HCT116 (cell line): Measurements from ENCODE around the gene ADAMTS13. TPM values are rescaled to one million over a fixed set of nuclear protein-coding genes. Genes with fewer than 3 reads are reported as not detected.

Experiments used
- ATAC-seq: fragments of 200-7000 bp; cut with Tn5 transposase; 2 replicates; pipeline ENCODE4 v1.9.1; 2020; ENCODE audit warnings: mild to moderate bottlenecking, moderate library complexity
- BruUV-seq: library from RNA; stranded (reverse); fragments of 400-500 nt; replicated peaks from 2 replicates; lab custom pipeline; 2021; lab: Mats Ljungman, UMichigan
- CTCF ChIA-PET: fragments of 300-600 bp; sonication (Branson Sonifier 250); formaldehyde crosslinking; loops from one replicate; lab custom pipeline; 2021; ENCODE audit warnings: antibody characterized with exemption; lab: Charles Lee
- POLR2A ChIA-PET: fragments of 300-600, 350-600 bp; sonication (Branson Sonifier 250); formaldehyde crosslinking; loops from one replicate; lab custom pipeline; 2021; ENCODE audit warnings: antibody characterized with exemption; lab: Charles Lee
- RAD21 ChIA-PET, 2 experiments: fragments of 300-600 bp; sonication (Branson Sonifier 250); formaldehyde crosslinking; loops; one replicate each; lab custom pipeline; 2023; ENCODE audit warnings: low total read pairs in 2 of 2; ENCODE audit not compliant: uncharacterized antibody in 2 of 2, unreplicated experiment in 2 of 2, low non-redundant PET in 1 of 2; lab: Charles Lee
- DNase-seq: peaks from one replicate; pipeline ENCODE4 v3.0.0-alpha.2; 2010; ENCODE audit warnings: low read depth, low spot score
- H2AFZ ChIP-seq: fragments of 200-600 bp; shearing (Covaris generic), sonication (generic); 2 replicates; pipeline ENCODE4 v1.6.1; 2017; ENCODE audit warnings: low read depth, mixed run types, mixed read lengths, antibody characterized with exemption, low read length; ENCODE audit not compliant: poor library complexity, severe bottlenecking
- H3K27ac ChIP-seq: 2 replicates; pipeline ENCODE4 v1.5.1; 2012; ENCODE audit warnings: low read depth, low read length
- H3K27me3 ChIP-seq: fragments of 200-600 bp; sonication (generic); 2 replicates; pipeline ENCODE4 v1.6.1; 2016; ENCODE audit warnings: mixed run types, low read length, mixed read lengths; ENCODE audit not compliant: insufficient read depth
- H3K36me3 ChIP-seq, 2 experiments: fragments of 200-500 bp in 1 of 2; fragments of 200-600 bp in 1 of 2; sonication (Bioruptor generic) in 1 of 2; sonication (generic) in 1 of 2; 2 replicates each; pipeline versions ENCODE4 v1.5.1 to v1.6.1; 2014 to 2016; ENCODE audit warnings: low read length in 2 of 2, inconsistent platforms in 1 of 2, mixed read lengths in 1 of 2, mixed run types in 1 of 2; ENCODE audit not compliant: insufficient read depth in 2 of 2, control insufficient read depth in 1 of 2
- H3K4me1 ChIP-seq, 2 experiments: fragments of 200-600 bp in 1 of 2; sonication (generic) in 1 of 2; 2 replicates each; pipeline versions ENCODE4 v1.5.1 to v1.6.1; 2012 to 2017; ENCODE audit warnings: low read length in 2 of 2, inconsistent platforms in 1 of 2, mild to moderate bottlenecking in 1 of 2, mixed read lengths in 1 of 2, mixed run types in 1 of 2, moderate library complexity in 1 of 2; ENCODE audit not compliant: insufficient read depth in 2 of 2, control insufficient read depth in 1 of 2
- H3K4me2 ChIP-seq: fragments of 200-600 bp; sonication (generic); 2 replicates; pipeline ENCODE4 v1.6.1; 2017; ENCODE audit warnings: mixed run types, low read length, mixed read lengths
- H3K4me3 ChIP-seq, 2 experiments: fragments of 200-600 bp in 1 of 2; sonication (generic) in 1 of 2; replicated peaks in 1 of 2; 2 replicates each; pipeline ENCODE4 v1.5.1; 2011 to 2016; ENCODE audit warnings: low read length in 2 of 2, control low read depth in 1 of 2, low read depth in 1 of 2, mild to moderate bottlenecking in 1 of 2, mixed read lengths in 1 of 2, mixed run types in 1 of 2
- H3K79me2 ChIP-seq: fragments of 200-600 bp; sonication (generic); 2 replicates; pipeline ENCODE4 v1.6.1; 2017; ENCODE audit warnings: mild to moderate bottlenecking, mixed run types, low read length, moderate library complexity, mixed read lengths; ENCODE audit not compliant: insufficient read depth
- H3K9ac ChIP-seq: fragments of 200-600 bp; sonication (generic); 2 replicates; pipeline ENCODE4 v1.6.1; 2016; ENCODE audit warnings: low read length, mixed read lengths
- H3K9me2 ChIP-seq: fragments of 200-600 bp; sonication (generic), shearing (Covaris generic); 2 replicates; pipeline ENCODE4 v1.6.1; 2017; ENCODE audit warnings: mixed run types, mild to moderate bottlenecking, moderate library complexity; ENCODE audit not compliant: insufficient read depth
- H3K9me3 ChIP-seq, 2 experiments: fragments of 200-500 bp in 1 of 2; fragments of 200-600 bp in 1 of 2; sonication (Bioruptor generic) in 1 of 2; sonication (generic) in 1 of 2; 2 replicates each; pipeline ENCODE4 v1.6.1; 2014 to 2017; ENCODE audit warnings: low read length in 2 of 2, mixed read lengths in 2 of 2, inconsistent platforms in 1 of 2, low read depth in 1 of 2, mild to moderate bottlenecking in 1 of 2, mixed run types in 1 of 2, moderate library complexity in 1 of 2; ENCODE audit not compliant: control insufficient read depth in 1 of 2, insufficient read depth in 1 of 2
- H4K20me1 ChIP-seq: fragments of 200-600 bp; sonication (generic), shearing (Covaris generic); 2 replicates; pipeline ENCODE4 v1.6.1; 2017; ENCODE audit warnings: mixed run types, mild to moderate bottlenecking, moderate library complexity; ENCODE audit not compliant: insufficient read depth
- CEBPB ChIP-seq: IDR thresholded peaks from 2 replicates; pipeline ENCODE4 v1.6.1; 2012; ENCODE audit warnings: low read depth
- CTCF ChIP-seq, 3 experiments: fragments of 200-600 bp in 1 of 3; sonication (generic) in 1 of 3; IDR thresholded peaks in 2 of 3; conservative IDR thresholded peaks in 1 of 3; 2 replicates each; pipeline ENCODE4 v1.5.1; 2012 to 2017; ENCODE audit warnings: low read depth in 2 of 3, low read length in 2 of 3, antibody characterized with exemption in 1 of 3, borderline replicate concordance in 1 of 3, control low read depth in 1 of 3, mild to moderate bottlenecking in 1 of 3, mixed read lengths in 1 of 3, mixed run types in 1 of 3, moderate library complexity in 1 of 3; ENCODE audit not compliant: insufficient read depth in 1 of 3
- EGR1 ChIP-seq: IDR thresholded peaks from 2 replicates; pipeline ENCODE4 v1.6.1; 2012; ENCODE audit warnings: low read depth
- ELF1 ChIP-seq: IDR thresholded peaks from 2 replicates; pipeline ENCODE4 v1.6.1; 2012; ENCODE audit warnings: low read depth, borderline replicate concordance
- EZH2 ChIP-seq: fragments of 200-600 bp; sonication (generic); IDR thresholded peaks from 2 replicates; pipeline ENCODE4 v1.6.1; 2017; ENCODE audit warnings: antibody characterized with exemption, mixed run types
- EZH2phosphoT487 ChIP-seq: fragments of 200-600 bp; IDR thresholded peaks from 2 replicates; pipeline ENCODE4 v1.6.1; 2018; ENCODE audit warnings: antibody characterized with exemption, borderline replicate concordance
- FOSL1 ChIP-seq: IDR thresholded peaks from 2 replicates; pipeline ENCODE4 v1.6.1; 2012; ENCODE audit warnings: low read depth
- JUND ChIP-seq: IDR thresholded peaks from 2 replicates; pipeline ENCODE4 v1.6.1; 2012
- MAX ChIP-seq: IDR thresholded peaks from 2 replicates; pipeline ENCODE4 v1.6.1; 2012
- POLR2AphosphoS5 ChIP-seq: IDR thresholded peaks from 2 replicates; pipeline ENCODE4 v1.6.1; 2011; ENCODE audit warnings: mild to moderate bottlenecking, low read depth, low read length, moderate library complexity
- RAD21 ChIP-seq: IDR thresholded peaks from 2 replicates; pipeline ENCODE4 v1.6.1; 2012; ENCODE audit warnings: low read depth, mild to moderate bottlenecking
- REST ChIP-seq: IDR thresholded peaks from 2 replicates; pipeline ENCODE4 v1.6.1; 2012; ENCODE audit warnings: low read depth
- SIN3A ChIP-seq: IDR thresholded peaks from 2 replicates; pipeline ENCODE4 v1.6.1; 2012; ENCODE audit warnings: low read depth
- SP1 ChIP-seq: IDR thresholded peaks from 2 replicates; pipeline ENCODE4 v1.6.1; 2012; ENCODE audit warnings: low read depth
- TCF7L2 ChIP-seq: IDR thresholded peaks from 2 replicates; pipeline ENCODE4 v1.7.0; 2011; ENCODE audit warnings: borderline replicate concordance, inconsistent platforms; ENCODE audit not compliant: insufficient read depth, insufficient read length; ENCODE audit errors: extremely low read depth
- YY1 ChIP-seq: IDR thresholded peaks from 2 replicates; pipeline ENCODE4 v1.6.1; 2011; ENCODE audit warnings: low read length, low read depth, moderate library complexity, mild to moderate bottlenecking; ENCODE audit not compliant: insufficient replicate concordance; ENCODE audit errors: extremely low read depth
- ZBTB33 ChIP-seq: IDR thresholded peaks from 2 replicates; pipeline ENCODE4 v1.6.1; 2011; ENCODE audit warnings: mild to moderate bottlenecking, low read length, moderate library complexity; ENCODE audit not compliant: insufficient replicate concordance; ENCODE audit errors: extremely low read depth
- ZFX ChIP-seq: fragments of 450-650 bp; IDR thresholded peaks from 2 replicates; pipeline ENCODE4 v1.6.1; 2017
- ZNF274 ChIP-seq: fragments of 200-500 bp; sonication (Bioruptor generic); IDR thresholded peaks from 2 replicates; pipeline ENCODE4 v1.6.1; 2014; ENCODE audit warnings: mild to moderate bottlenecking, low read depth, low read length, inconsistent platforms
- intact Hi-C: fragments of 100-400 bp; cut with micrococcal nuclease; formaldehyde crosslinking; loops from 2 replicates; pipeline ENCODE4 v1.10.0; 2022
- total RNA-seq: library from RNA; stranded (reverse); gene quantifications from one replicate; pipeline ENCODE4 v1.2.1, GENCODE V29; 2021; ENCODE audit not compliant: unreplicated experiment

Gene ADAMTS13
- total RNA-seq, 1 experiment from 2014 or later = 9.2 TPM

- ATAC-seq (no peak), DNase-seq (no peak)
- H3K27ac ChIP-seq = no peak overlapping the region
- H3K9me3 ChIP-seq = no peaks in the 10 kb centered on the region
- CTCF ChIA-PET = no interaction called here
- H3K4me3 ChIP-seq = no peak overlapping the region
- H3K27me3 ChIP-seq = no peaks in the 10 kb centered on the region
- no peak overlapping the region for H3K4me2 ChIP-seq
- POLR2A ChIA-PET = no interaction called here
- peaks cover under 1 to 10% of the 10 kb centered on the region in 2 experiments; a peak in 2 of 4 replicates for H3K36me3 ChIP-seq
- H4K20me1 ChIP-seq = no peaks in the 10 kb centered on the region
- TF ChIP-seq RAD21 (no peak), YY1 (no peak), EGR1 (no peak), ZNF274 (no peak), FOSL1 (no peak), ZBTB33 (no peak), ZFX (no peak), ELF1 (no peak), MAX (no peak), EZH2 (no peak), REST (no peak), POLR2AphosphoS5 (no peak), JUND (no peak), EZH2phosphoT487 (no peak), SP1 (no peak), CEBPB (no peak), TCF7L2 (no peak), SIN3A (no peak), CTCF (IDR thresholded peaks at IDR 0.05 in 2 of 3, conservative IDR thresholded peaks at IDR 0.05 in 1 of 3; ENCODE audit: borderline replicate concordance in 1 of 3, insufficient read depth in 1 of 3, low read depth in 2 of 3, low read length in 2 of 3) (no peak)
- TF ChIP-seq, all 23 proteins: peak for 0
- Histone ChIP-seq H3K4me1 (no peaks in the 10 kb centered on the region), H2AFZ (no peak overlapping the region), H3K9ac (no peak overlapping the region), H3K9me2 (no peaks in the 10 kb centered on the region), H3K79me2 (no peaks in the 10 kb centered on the region)
- no TSS peak for BruUV-seq
- RAD21 ChIA-PET = no interaction called here
- intact Hi-C loops = no loop called here
These were observed 21.9 kb upstream of the ADAMTS13 start for GRCh38 chr9:133400292-133400691.
